Gastrocnemius medialis (tissue), 4 donors: ENCODE results near the gene ZBTB46. TPM values are rescaled to one million over a fixed set of nuclear protein-coding genes. Genes with fewer than 3 reads are reported as not detected.
"Not testable (repeated sequence)": the region's sequence is repeated elsewhere in the genome, so short reads cannot be mapped to it uniquely, and the experiment has no call there.

Source experiments
- ATAC-seq, 2 donors: fragments of 150-250 bp; one replicate each; pipeline ENCODE4 v1.9.1; 2016
- DNase-seq, 2 donors: peaks; one replicate each; pipeline ENCODE4 v3.0.0-alpha.2; 2019
- H3K27ac ChIP-seq, 4 donors: fragments of 200-600 bp; sonication (generic); 1 replicate in 1 of 4; 2 replicates in 3 of 4; pipeline ENCODE4 v1.5.1; 2016 to 2018; ENCODE audit warnings: mild to moderate bottlenecking in 2 of 4, moderate library complexity in 1 of 4
- H3K27me3 ChIP-seq, 3 donors: fragments of 200-600 bp; sonication (generic) in 2 of 3; 1 replicate in 1 of 3; 2 replicates in 2 of 3; pipeline versions ENCODE4 v1.5.1 to v1.6.0; 2016 to 2019; ENCODE audit warnings: mild to moderate bottlenecking in 1 of 3, moderate library complexity in 1 of 3
- H3K36me3 ChIP-seq, 2 donors: fragments of 200-600 bp; sonication (generic) in 1 of 2; one replicate each; pipeline ENCODE4 v1.5.1; 2017 to 2018
- H3K4me1 ChIP-seq, 2 donors: fragments of 200-600 bp; sonication (generic) in 1 of 2; one replicate each; pipeline ENCODE4 v1.5.1; 2016 to 2017; ENCODE audit warnings: mild to moderate bottlenecking in 2 of 2
- H3K4me3 ChIP-seq, 4 donors: fragments of 200-600 bp; sonication (generic) in 3 of 4; 1 replicate in 1 of 4; 2 replicates in 3 of 4; pipeline ENCODE4 v1.5.1; 2016 to 2019; ENCODE audit warnings: mild to moderate bottlenecking in 2 of 4
- H3K9me3 ChIP-seq, 3 donors: fragments of 200-600 bp; sonication (generic) in 2 of 3; 1 replicate in 1 of 3; 2 replicates in 2 of 3; pipeline ENCODE4 v1.5.1; 2016 to 2019
- POLR2A ChIP-seq, 2 donors: fragments of 450-650 bp; IDR thresholded peaks; one replicate each; pipeline ENCODE4 v1.6.1; 2017; ENCODE audit warnings: antibody characterized with exemption in 2 of 2, mild to moderate bottlenecking in 2 of 2, moderate library complexity in 2 of 2
- in situ Hi-C, 4 donors: fragments of 200-750 bp; cut with MboI; loops; one replicate each; pipeline versions ENCODE4 v1.15.0 to v1.8.0; 2017; ENCODE audit warnings: low sequenced_read_pairs in 4 of 4
- intact Hi-C: fragments of 100-400 bp; cut with DNase I; formaldehyde crosslinking; loops from one replicate; pipeline ENCODE4 v1.15.1; 2023; ENCODE audit warnings: low total_unique reads
- total RNA-seq, 4 donors: library from RNA; depleted of rRNA; stranded (reverse); fragments of >200 nt; gene quantifications; one replicate each; pipeline versions ENCODE4 v1.1.0 to v1.2.3, GENCODE V29; 2016
- TF ChIP-seq, protein P1 (sequence below), 5 experiments: fragments of 450-650 bp in 3 of 5; fragments of 200-600 bp in 2 of 5; sonication (generic) in 2 of 5; IDR thresholded peaks in 4 of 5; conservative IDR thresholded peaks in 1 of 5; 1 replicate in 4 of 5; 2 replicates in 1 of 5; pipeline ENCODE4 v1.5.1; 2016 to 2019; ENCODE audit warnings: antibody characterized with exemption in 5 of 5, mild to moderate bottlenecking in 3 of 5, moderate library complexity in 3 of 5

The ZBTB46 gene
- total RNA-seq, 4 donors from 2014 or later = 4.3 to 7.1 (median 5.6) TPM

DNA sequence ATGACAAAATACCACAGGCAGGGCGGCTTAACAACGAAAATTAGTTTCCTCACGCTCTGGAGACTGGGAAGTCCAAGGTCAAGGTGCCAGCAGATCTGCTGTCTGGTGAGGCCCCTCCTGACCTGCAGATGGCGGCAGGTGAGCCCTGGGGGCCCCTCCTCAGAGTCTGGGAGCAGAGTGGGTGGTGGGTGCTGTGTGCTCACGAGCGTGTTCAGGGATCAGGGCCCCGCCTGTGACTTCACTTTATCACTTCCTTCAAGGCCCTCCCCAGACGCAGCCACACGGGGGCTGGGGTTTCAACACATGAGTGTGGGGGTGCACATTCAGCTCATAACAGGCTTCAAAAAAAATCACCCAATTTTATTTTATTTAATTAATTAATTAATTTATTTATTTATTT is 52.2 kb downstream of the ZBTB46 start:
- no peaks in the 10 kb centered on the region for H3K36me3 ChIP-seq
- in situ Hi-C loops = no loop called here
- TF ChIP-seq, protein P1, sequence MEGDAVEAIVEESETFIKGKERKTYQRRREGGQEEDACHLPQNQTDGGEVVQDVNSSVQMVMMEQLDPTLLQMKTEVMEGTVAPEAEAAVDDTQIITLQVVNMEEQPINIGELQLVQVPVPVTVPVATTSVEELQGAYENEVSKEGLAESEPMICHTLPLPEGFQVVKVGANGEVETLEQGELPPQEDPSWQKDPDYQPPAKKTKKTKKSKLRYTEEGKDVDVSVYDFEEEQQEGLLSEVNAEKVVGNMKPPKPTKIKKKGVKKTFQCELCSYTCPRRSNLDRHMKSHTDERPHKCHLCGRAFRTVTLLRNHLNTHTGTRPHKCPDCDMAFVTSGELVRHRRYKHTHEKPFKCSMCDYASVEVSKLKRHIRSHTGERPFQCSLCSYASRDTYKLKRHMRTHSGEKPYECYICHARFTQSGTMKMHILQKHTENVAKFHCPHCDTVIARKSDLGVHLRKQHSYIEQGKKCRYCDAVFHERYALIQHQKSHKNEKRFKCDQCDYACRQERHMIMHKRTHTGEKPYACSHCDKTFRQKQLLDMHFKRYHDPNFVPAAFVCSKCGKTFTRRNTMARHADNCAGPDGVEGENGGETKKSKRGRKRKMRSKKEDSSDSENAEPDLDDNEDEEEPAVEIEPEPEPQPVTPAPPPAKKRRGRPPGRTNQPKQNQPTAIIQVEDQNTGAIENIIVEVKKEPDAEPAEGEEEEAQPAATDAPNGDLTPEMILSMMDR (IDR thresholded peaks at IDR 0.05 in 4 of 5, conservative IDR thresholded peaks at IDR 0.05 in 1 of 5) = no peak
- no peak for TF ChIP-seq POLR2A (IDR thresholded peaks at IDR 0.05)
- no peaks in the 10 kb centered on the region for H3K27me3 ChIP-seq
- ATAC-seq (no peak), DNase-seq (no peak)
- no peak overlapping the region for H3K4me3 ChIP-seq
- no peaks in the 10 kb centered on the region for H3K9me3 ChIP-seq
- H3K27ac ChIP-seq = no peak overlapping the region
- no peaks in the 10 kb centered on the region for H3K4me1 ChIP-seq
- intact Hi-C loops = no loop called here

DNA sequence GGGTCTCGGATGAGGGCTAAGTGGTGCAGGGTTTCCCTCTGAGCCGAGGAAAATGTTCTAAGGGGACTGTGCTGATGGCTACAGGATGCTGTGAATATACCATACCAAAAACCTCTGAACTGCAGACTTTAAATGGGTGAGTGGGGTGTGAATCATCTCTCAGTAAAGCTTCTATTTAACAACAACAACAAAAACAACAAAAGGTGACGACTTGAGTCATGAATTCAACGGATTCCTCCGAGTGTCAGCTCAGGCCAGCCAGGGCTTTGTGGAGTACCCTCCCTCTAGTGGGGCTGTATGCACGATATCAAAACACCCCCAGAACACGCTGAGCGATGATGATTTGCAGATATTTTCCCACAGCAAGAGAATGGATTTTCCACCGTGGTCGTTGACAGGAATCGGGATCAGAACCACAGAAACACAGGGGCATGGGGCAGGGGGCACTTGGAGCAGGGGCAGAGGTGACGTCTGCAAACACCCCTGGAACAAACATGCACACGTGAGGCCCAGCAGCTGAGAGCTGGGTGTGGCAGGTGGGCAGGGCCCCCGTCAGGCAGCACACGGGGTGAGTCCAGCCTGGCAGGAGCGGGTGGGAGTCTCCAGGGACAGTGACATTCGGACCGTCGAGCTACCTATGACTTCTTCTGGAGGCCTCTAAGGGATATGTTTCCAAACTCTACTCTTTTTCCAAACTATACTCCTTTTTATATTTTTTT is 52.9 kb downstream of the ZBTB46 start:
- no peak overlapping the region for H3K4me3 ChIP-seq
- H3K36me3 ChIP-seq = no peaks in the 10 kb centered on the region
- intact Hi-C loops (no loop called here), in situ Hi-C loops (no loop called here)
- H3K27ac ChIP-seq = no peak overlapping the region
- TF ChIP-seq, protein P1 (IDR thresholded peaks at IDR 0.05 in 4 of 5, conservative IDR thresholded peaks at IDR 0.05 in 1 of 5) = no peak
- no peak for TF ChIP-seq POLR2A (IDR thresholded peaks at IDR 0.05)
- H3K4me1 ChIP-seq = no peaks in the 10 kb centered on the region
- no peaks in the 10 kb centered on the region for H3K27me3 ChIP-seq
- ATAC-seq (no peak), DNase-seq (no peak)
- no peaks in the 10 kb centered on the region for H3K9me3 ChIP-seq

DNA sequence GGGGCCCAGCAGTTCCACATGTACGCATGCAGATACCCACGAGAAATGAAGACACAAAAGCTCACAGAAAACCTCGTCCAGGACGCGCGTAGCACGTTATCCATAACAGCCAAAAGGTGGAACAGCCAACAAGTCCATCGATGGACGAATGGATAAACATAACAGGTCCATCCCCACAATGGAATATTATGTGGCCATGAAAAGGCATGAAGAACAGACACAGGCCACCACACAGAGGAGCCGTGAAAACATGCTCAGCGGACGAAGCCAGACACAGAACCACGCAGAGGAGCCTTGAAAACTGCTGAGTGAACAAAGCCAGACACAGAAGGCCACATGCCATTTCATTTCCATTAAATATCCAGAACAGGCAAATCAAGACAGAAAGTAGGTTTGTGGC is 53.5 kb downstream of the ZBTB46 start:
- DNase-seq (no peak), ATAC-seq (no peak)
- Histone ChIP-seq H3K27me3 (no peaks in the 10 kb centered on the region), H3K4me1 (no peaks in the 10 kb centered on the region), H3K4me3 (no peak overlapping the region), H3K27ac (no peak overlapping the region), H3K36me3 (no peaks in the 10 kb centered on the region), H3K9me3 (no peaks in the 10 kb centered on the region)
- intact Hi-C loops (no loop called here), in situ Hi-C loops (no loop called here)
- TF ChIP-seq, protein P1 (IDR thresholded peaks at IDR 0.05 in 4 of 5, conservative IDR thresholded peaks at IDR 0.05 in 1 of 5) = no peak
- TF ChIP-seq POLR2A (IDR thresholded peaks at IDR 0.05) = no peak

DNA sequence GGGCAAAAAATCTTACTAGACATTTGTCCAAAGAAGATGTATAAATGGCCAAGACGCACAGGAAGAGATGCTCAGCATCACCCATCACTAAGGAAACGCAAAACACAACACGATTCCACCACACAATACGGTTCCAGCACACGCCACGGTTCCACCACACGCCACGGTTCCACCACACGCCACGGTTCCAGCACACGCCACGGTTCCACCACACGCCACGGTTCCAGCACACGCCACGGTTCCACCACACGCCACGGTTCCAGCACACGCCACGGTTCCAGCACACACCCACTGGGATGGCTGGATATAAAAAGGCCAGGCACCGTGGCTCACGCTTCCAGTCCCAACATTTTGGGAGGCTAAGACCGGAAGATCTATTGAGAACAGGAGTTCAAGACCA is 54.2 kb downstream of the ZBTB46 start:
- H3K27me3 ChIP-seq, ATAC-seq, H3K27ac ChIP-seq, H3K4me1 ChIP-seq, H3K4me3 ChIP-seq, intact Hi-C loops, DNase-seq, H3K36me3 ChIP-seq, H3K9me3 ChIP-seq, in situ Hi-C loops: not testable (repeated sequence)

DNA sequence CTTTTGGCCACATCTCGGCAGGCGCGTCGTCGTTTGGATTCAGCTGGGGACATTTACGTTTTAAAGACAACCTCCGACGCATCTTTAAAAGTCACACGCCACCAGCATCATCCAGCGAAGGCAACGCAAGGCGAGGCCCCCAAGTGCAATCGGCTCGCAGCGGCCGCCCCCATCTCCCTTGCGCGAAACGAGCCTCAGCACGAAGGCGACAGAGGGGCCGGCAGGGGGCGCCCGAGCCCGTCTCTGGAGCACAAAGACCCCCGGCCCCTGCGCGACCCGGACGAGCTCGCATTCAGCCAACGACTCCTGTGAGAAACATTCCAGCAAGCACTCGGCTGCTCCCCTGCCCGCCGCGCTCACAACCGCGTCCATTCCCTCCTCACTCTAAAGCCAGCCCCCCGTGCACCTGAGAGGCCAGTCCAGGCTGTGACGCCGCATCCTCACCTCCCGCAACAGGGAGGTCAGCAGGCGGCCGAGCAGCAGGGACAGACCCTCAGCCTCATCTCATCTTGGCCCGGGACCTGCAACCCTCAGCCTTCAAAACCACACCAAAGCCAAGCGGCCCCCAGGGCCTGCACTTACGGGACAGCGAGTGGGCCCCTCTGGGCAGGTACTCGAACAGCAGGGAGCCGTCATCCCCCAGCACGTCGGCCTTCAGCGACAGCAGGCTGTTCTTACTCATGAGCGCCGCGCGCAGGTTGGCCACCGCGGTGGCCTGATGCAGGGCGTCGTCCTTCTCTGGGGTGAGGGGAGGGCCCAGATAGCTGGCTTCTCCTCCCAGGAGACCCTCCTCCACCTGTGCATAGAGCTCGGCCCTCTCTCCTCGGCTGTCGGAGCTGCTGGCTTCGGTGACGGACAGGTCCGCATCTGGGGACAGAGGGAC is 55.7 kb downstream of the ZBTB46 start:
- Histone ChIP-seq H3K4me1 (no peaks in the 10 kb centered on the region), H3K36me3 (no peaks in the 10 kb centered on the region), H3K4me3 (peak overlapping the region in 1 of 4 donors; percentile 22), H3K27me3 (no peaks in the 10 kb centered on the region), H3K9me3 (no peaks in the 10 kb centered on the region), H3K27ac (no peak overlapping the region)
- DNase-seq (no peak), ATAC-seq (peak in 1 of 2 donors; percentile 19)
- TF ChIP-seq, protein P1 (IDR thresholded peaks at IDR 0.05 in 4 of 5, conservative IDR thresholded peaks at IDR 0.05 in 1 of 5) = peak; percentile 24 to 68 (median 52)
- no peak for TF ChIP-seq POLR2A (IDR thresholded peaks at IDR 0.05)
- intact Hi-C loops = no loop called here
- in situ Hi-C loops = no loop called here
